Measurements from ENCODE around the gene PI16.

Gene PI16

GRCh38 chr6:36999751-37000125 lies 45.2 kb downstream of the PI16 start:
- DNase-seq (ENCODE audit: low spot score), result no peak

- DNase-seq (ENCODE audit: low spot score), result no peak
Measured at GRCh38 chr6:37004044-37004980, 49.8 kb downstream of the PI16 start.

GRCh38 chr6:37005061-37005810 lies 50.7 kb downstream of the PI16 start, which contains the start of gene FGD2:
FGD2 (plus strand) TSS chr6:37005655; CDS start chr6:37005818, 163 bp downstream.
- DNase-seq (ENCODE audit: low spot score), result no peak

DNA sequence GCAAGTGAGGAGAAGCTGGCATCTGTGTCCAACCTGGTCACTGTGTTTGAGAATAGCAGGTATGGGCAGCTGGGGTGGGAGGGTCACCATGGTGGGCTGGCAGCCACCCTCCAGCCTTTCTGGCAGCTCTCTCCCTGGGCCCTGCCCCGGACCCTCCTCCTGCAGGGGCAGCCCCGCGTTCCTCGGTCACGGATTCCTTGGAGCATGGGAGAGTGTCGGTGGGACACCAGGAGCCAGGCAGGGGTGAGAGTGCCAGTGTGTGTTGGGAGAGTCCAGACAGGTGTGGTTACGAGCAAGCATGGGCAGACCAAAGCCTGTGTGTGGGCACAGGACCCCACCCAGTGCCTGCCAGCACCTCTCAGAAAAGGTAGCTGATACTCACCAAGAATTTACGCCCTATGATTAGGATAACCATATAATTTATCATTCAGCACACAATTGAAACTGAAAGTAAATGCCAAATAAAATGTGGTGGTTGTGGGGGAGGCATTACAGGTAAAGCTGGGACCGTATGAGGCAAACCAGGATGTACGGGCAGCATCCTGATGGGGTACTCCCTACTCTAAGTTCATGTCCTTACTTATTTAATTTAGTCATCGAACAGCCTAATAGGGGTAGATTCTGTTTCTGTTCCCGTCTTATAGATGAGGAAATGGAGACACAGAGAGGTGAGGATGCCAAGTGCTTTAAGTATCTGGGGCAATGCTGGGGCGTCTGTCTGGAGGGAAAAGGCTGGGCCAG lies 51.5 kb downstream of the PI16 start:
- no peak for DNase-seq (ENCODE audit: low spot score)

DNA sequence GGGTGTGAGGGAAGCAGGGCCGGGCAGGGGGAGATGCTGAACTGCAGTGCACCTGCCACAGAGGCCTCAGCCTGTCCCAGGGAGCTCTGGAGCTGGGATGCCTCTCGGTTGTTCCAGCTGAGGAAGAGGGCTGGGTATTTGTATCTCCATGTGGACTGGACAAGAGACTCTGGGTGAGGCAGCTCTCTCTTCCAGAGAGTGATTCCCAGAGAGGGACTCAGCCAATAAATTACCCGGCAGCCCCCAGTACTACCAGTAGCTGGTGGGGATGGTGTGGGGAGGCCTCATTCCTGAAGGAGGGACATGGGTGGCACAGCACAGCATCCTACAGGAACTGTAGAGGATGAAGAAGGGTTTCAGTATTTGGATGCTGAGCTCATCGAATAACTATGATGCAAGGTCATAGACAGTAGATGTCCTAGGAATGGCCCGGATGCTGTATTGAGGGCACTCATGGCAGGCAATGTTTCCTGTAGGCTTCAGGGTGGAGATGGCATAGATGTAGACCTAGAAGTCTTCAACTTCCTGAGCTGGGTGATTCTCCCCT lies 52.3 kb downstream of the PI16 start:
- peak; percentile 53 for DNase-seq (ENCODE audit: low spot score)

DNA sequence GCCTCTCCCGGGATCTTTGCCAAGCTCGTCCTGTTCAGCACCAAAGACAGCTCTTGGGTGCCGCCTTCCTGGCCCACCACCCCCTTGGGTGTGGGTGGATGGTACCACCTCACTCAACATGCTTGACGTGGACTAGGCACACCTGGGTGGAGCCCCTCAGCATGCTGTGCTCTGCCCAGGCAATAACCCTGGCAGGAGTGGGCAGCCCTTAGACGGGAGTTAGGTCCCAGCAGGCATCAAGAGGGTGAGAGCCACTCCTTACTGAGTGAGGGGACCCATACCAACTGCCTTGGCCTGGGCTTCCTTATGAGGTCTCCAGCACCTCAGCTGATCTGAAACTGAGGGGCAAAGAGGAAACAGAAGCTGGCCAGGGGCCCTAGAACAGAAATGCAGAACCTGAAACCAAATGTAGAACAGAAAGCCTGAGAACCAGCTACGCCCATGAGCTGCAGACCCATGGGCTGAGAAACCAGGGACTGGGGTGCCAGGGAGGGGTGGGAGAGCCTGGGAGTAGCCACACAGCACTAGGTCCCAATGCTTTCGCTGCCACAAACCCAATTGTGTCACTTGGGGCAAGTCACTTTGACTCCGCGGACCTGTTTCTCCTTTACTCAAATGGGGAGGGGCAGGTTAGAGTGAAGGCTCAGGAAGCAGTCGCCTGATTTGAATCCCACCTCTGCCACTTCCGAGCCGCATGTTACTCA lies 53.0 kb downstream of the PI16 start:
- no peak for DNase-seq (ENCODE audit: low spot score)

DNA sequence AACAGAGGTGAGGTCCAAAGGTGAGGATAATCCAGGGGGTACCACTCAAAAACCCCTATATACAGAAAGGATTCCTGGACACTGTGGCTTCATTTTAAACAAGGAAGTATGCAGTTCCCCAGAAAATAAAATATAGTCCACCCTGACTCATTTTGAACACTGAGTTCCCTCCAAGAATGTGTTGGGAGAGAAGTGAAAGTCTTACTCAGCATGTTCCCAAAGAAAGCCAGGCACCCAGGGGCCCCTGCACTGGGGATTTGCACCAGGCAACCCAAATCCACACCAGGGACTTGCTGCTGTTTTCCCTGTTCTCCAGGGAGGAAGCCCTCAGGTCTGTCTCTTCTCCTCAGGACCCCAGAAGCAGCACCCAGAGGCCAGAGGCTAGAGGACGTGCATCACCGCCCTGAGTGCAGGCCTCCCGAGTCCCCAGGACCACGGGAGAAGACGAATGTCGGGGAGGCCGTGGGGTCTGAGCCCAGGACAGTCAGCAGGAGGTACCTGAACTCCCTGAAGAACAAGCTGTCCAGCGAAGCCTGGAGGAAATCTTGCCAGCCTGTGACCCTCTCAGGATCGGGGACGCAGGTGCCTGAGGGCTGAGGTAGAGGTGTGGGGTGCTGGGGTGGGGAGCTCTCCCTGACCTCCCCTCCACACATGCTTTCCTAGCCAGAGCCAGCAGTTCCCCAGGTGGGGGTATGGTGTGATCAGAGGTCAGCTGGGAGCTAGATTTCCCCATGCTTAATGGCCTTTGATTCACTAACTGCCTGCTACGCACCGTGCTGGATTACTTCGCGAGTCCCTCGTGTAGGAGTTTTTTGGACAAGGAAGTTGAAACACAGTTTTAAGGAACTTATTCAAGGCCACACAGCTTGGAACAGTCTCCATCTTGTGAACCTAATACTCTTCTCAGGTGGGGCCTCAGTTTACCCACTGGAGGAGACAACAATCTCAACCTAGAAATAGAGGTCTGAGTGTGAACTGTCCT lies 54.2 kb downstream of the PI16 start:
- no peak for DNase-seq (ENCODE audit: low spot score)

DNA sequence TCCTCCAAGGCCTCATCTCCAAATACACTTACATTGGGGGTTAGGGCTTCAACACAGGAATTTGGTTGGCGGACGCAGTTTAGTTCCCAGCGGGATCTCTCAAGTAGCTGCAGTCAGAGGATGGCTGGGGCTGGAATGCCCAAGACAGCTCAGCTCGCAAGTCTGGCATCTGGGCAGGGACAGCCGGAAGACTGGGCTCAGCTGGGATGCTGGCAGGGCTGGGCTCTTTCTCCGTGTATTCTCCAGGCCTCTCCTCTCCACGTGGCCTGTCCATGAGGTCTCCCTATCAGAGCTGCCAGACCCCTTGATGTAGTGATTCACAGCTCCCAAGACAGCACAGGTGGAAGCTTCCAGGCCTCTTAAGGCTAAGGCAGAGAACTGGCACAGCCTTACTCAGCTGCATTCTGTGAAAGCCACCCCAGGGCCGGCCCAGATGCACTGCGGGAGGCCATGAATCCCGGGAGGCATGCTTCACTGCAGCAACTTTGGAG lies 55.9 kb downstream of the PI16 start:
- DNase-seq (ENCODE audit: low spot score), result no peak

DNA sequence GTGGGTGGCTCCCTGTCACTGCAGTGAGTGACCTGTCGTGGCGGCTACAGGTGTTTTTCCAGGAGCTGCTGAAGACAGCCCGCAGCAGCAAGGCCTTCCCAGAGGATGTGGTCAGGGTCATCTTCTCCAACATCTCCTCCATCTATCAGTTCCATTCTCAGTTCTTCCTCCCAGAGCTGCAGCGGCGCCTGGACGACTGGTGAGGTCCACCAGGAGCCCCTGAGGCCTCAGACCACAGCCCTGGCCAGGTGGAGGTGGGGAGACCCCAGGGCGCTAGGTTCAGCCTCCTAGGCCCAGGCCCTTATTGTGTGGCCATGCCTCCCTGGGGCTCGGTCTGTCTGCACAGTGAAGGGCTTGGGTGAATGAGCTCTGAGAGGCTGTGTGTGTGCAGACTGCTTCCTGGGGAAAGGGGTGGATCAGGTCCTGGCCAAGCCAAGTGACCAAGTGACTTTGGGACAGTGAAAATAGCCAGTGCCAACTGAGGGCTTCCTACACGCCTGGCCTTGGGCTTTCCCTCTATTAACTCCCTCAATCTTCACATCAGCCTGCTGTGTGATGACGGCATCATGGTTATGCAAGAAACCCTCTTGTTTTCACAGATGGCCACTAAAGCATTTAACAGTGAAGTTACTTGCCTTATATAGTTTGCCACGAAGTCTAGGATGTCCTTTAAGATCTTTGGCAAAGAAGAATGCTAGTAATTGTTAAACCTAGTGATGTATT lies 57.3 kb downstream of the PI16 start:
- peak; percentile 77 for DNase-seq (ENCODE audit: low spot score)

GRCh38 chr6:37013516-37014491 lies 59.3 kb downstream of the PI16 start:
- no peak for DNase-seq (ENCODE audit: low spot score)
